ACHN (cell line): Measurements from ENCODE around the gene SLC26A6.

ENCODE experiments used
- DNase-seq: peaks from one replicate; pipeline ENCODE4 v3.0.0-alpha.2; 2015
- in situ Hi-C: cut with HindIII; loops from 2 replicates; pipeline ENCODE4 v1.10.0; 2017; ENCODE audit warnings: low sequenced_read_pairs, low pct_ligation_motif_present, low pct_unique_long_range_greater_than_20kb

SLC26A6 gene

GRCh38 chr3:48662753-48663488 lies 27.7 kb upstream of the SLC26A6 start, which contains the start of gene CELSR3:
TSS of gene CELSR3 (minus strand) at chr3:48662886. CDS start at chr3:48662634, 252 bp downstream.
- in situ Hi-C loops, result no loop called here
- DNase-seq, result peak; percentile 89

GRCh38 chr3:48662145-48662752 lies 27.0 kb upstream of the SLC26A6 start:
- DNase-seq, result no peak
- in situ Hi-C loops, result no loop called here

GRCh38 chr3:48661501-48662144 lies 26.4 kb upstream of the SLC26A6 start:
- in situ Hi-C loops, result no loop called here
- DNase-seq, result peak; percentile 59

- in situ Hi-C loops, result no loop called here
- DNase-seq, result no peak
Observed at GRCh38 chr3:48660800-48661400, 25.6 kb upstream of the SLC26A6 start.

DNA sequence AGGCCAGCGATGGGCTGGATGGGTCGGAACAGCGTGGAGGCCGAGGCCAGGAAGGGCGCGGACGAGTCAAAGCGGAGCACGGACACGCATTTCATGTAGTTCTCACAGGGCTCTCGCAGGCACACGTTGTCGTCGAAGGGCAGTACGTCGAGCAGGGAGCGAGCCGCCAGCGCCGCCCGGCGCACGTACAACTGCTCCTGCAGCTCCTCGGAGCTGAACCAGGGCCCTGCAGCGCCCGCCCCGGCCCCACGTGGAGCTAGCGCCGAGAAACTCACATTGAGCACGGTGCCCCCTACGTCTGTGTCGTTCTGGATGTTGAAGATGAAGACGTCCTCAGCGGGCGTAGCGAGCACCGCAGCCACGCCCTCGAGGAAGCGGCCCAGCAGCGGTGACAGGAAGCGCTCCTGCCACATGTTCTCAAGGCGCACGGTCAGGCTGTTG lies 21.6 kb upstream of the SLC26A6 start:
- no peak for DNase-seq
- in situ Hi-C loops, result no loop called here

DNA sequence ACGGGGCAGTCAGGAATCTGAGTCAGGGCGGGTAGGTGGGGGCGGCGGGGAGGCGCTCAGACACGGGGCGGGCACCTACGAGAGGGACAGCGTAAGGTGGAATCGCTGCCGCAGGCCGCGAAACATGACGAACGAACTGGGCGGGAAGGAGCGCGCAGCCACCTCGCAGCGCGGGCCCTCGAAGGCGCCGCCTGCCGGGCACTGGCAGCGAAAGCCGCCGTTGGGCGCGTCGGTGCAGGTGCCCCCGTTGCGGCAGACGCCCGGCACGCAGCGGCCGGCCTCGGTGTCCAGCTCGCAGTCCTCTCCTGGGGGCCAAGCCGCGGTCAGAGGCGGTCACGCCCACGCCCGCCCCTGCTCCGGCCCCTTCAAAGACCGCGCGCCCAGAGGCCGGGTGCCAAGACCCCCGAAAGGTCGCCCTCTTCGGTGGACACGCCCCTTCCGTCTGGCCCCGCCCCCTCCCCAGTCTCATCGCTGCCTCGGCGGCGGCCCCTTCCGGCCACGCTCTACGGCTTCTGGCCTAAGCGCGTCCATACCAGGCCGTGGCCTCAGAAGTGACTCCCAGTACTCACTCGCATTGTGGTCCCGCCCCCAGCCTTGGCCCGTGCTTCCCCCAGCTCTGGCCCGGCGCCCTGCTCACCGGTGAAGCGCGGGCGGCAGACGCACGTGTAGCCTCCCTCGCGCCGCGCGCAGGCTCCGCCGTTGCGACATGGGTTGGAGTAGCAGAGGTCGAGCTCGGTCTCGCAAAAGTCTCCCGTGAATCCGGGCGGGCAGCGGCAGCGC lies 21.0 kb upstream of the SLC26A6 start:
- in situ Hi-C loops, result no loop called here
- peak; percentile 74 for DNase-seq

DNA sequence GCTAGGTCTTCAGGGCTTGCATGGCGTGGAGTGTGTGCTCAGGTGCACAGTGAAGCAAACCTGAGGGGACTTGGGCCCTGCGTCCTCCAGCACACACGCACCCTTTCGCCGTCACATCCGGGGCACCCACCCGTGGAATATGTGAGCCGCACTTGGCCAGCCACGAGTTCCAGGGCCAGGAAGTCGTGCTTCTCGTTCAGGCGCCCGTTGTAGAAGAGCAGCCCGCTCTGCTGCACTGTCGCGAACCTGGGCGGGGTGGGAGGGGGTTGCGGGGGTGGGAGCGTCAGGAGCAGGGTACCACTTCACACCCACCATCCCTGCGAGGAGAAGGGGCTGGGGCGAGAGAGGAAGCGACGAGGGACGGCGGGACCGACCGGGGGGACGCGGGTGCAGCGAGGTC lies 20.3 kb upstream of the SLC26A6 start:
- no peak for DNase-seq
- in situ Hi-C loops, result no loop called here

GRCh38 chr3:48655063-48655462 lies 19.8 kb upstream of the SLC26A6 start:
- no peak for DNase-seq
- in situ Hi-C loops, result no loop called here

GRCh38 chr3:48652923-48653715 lies 17.9 kb upstream of the SLC26A6 start:
- in situ Hi-C loops, result no loop called here
- DNase-seq, result no peak

- DNase-seq, result no peak
- in situ Hi-C loops, result no loop called here
Observed at GRCh38 chr3:48651771-48652170, 16.5 kb upstream of the SLC26A6 start.

DNA sequence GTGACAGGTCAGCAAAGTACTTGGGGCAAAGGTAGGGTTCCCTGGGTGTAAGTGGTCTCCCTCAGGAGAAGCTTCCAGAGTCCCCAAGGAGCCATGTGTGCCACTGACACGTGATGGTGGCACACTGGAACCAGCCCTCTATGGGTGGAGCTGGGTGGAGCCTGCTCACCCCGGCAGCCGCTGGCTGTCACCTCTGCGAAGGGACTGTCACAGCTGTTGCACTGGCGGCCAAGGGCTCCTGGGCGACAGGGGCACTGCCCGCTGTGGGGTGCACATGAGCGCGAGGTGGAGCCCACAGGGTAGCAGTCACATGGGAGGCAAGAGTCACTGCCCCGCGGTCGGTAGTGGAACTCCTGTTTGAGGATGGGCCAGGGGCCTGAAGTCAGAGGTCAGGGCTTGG lies 15.5 kb upstream of the SLC26A6 start:
- in situ Hi-C loops, result no loop called here
- no peak for DNase-seq

- DNase-seq, result no peak
- in situ Hi-C loops, result no loop called here
Observed at GRCh38 chr3:48648188-48648850, 13.1 kb upstream of the SLC26A6 start.

GRCh38 chr3:48647714-48648113 lies 12.5 kb upstream of the SLC26A6 start:
- in situ Hi-C loops, result no loop called here
- DNase-seq, result no peak

DNA sequence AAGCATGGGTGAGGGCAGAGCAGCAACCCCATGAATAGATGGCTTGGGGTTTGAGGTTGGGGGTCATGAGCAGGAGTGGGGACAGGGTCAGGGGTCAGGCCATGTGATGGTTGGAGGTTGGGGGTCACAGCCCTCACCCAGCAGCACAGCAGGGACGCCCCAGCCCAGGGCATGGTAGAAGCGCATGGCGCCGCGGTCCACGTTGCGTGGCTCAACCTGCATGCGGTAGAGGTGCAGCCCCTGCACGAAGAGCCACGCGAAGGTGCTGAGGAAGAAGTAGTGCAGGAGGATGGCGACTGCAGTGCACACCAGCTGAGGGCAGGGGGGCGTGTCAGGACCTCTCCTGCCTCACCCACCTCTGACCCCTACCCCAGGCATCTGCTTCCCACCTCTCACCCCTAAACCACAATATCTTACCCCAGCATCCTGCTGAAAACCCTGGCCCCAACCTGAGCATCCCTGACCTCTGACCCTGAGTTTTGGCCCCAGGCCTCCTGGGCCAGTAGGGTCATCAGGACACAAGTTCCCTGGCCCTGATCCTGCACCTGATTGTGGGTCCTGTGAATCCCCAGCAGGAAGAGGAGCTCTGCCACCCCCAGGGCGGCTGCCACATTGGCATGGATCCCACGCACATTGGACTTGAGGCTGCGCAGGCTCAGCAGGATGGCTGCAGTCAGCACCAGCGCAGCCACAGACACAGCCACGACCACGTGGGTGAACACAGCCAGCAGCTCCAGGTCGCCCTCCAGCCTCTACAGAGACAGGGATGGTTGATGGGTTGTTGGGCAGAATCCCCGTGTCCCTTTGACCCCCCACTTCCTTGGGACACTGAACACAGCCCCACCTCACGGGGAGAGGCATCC lies 9.9 kb upstream of the SLC26A6 start:
- no peak for DNase-seq
- in situ Hi-C loops, result no loop called here

DNA sequence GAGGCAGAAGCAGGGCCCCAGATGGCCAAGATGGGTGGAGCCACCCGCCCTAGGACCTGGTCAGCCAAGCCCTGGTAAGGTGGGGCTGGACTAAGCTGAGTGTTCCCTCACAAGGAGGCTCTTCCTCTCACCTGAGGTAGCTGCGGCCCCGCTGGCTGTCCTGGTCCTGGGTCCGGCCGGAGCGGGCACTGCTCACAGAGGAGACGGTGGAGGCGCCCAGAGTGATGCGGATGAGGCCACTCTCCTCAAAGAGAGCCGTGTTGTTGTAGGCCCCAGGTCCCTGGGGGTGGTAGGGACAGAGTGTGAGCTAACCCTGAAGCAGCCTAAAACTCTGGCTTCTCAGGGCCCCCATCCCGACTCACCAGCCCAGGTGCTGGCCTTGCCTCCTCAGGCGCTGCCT lies 7.3 kb upstream of the SLC26A6 start:
- DNase-seq, result no peak
- in situ Hi-C loops, result no loop called here

DNA sequence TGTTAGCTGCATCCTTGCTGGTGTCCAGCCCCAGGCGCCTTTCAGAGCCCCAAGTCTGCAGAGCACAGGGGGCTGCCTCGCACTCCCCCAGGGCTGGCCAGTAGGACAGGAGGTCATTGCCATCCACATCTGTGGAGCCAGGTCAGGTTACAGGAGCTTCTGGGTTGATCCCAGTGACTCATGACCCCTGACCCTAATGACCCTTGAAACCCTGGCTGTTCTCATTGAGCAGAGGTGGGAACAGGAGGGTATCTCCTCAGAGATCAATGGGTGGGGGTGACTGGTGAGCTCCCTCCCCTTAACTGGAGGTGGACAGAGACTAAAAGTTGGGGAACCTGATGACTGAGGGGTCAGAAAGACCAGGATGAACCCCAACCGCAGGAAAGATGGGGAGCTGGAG lies 6.1 kb upstream of the SLC26A6 start:
- DNase-seq, result no peak
- in situ Hi-C loops, result no loop called here
